H1 (cell line): ENCODE data around the gene PSMA2. TPM values are rescaled to one million over a fixed set of nuclear protein-coding genes. Genes with fewer than 3 reads are reported as not detected.

ENCODE experiments used
- CTCF ChIA-PET: fragments of 300-600 bp; sonication (Branson Sonifier 250); formaldehyde crosslinking; loops from one replicate; lab custom pipeline; 2021; ENCODE audit not compliant: partially characterized antibody; lab: Charles Lee
- POLR2A ChIA-PET: fragments of 300-600 bp; sonication (Branson Sonifier 250); formaldehyde crosslinking; loops from one replicate; lab custom pipeline; 2021; ENCODE audit warnings: inconsistent platforms; ENCODE audit not compliant: partially characterized antibody; lab: Charles Lee
- DNase-seq, 2 experiments: peaks; one replicate each; pipeline versions ENCODE4 v3.0.0 to v3.0.0-alpha.2; 2010 to 2022; ENCODE audit warnings: low spot score in 2 of 2, low read depth in 1 of 2, mixed read lengths in 1 of 2
- FAIRE-seq: peaks from 2 replicates; lab custom pipeline; 2011; peaks lifted over from hg19 to GRCh38; lab: Jason Lieb, UNC
- H2AFZ ChIP-seq: 2 replicates; pipeline ENCODE4 v1.8.1; 2012; ENCODE audit warnings: low read length, inconsistent platforms
- H2AK5ac ChIP-seq: 2 replicates; pipeline ENCODE4 v1.6.1; 2013; ENCODE audit warnings: low read depth, low read length
- H2BK120ac ChIP-seq: replicated peaks from 2 replicates; pipeline ENCODE3; 2013; ENCODE audit warnings: low read depth, low read length, inconsistent platforms
- H2BK12ac ChIP-seq: 2 replicates; pipeline ENCODE4 v1.6.1; 2013; ENCODE audit warnings: low read depth, low read length
- H2BK15ac ChIP-seq: 2 replicates; pipeline ENCODE4 v1.6.1; 2013; ENCODE audit warnings: low read length
- H2BK20ac ChIP-seq: 2 replicates; pipeline ENCODE4 v1.6.1; 2013; ENCODE audit warnings: low read length
- H2BK5ac ChIP-seq: 2 replicates; pipeline ENCODE4 v1.6.1; 2013; ENCODE audit warnings: low read depth, low read length
- H3K14ac ChIP-seq: 2 replicates; pipeline ENCODE4 v1.6.1; 2013; ENCODE audit warnings: inconsistent platforms; ENCODE audit not compliant: insufficient read length
- H3K18ac ChIP-seq: 2 replicates; pipeline ENCODE4 v1.6.1; 2013; ENCODE audit warnings: low read length; ENCODE audit errors: extremely low read depth
- H3K23ac ChIP-seq: 2 replicates; pipeline ENCODE4 v1.6.1; 2013; ENCODE audit warnings: inconsistent platforms; ENCODE audit not compliant: insufficient read length
- H3K23me2 ChIP-seq: 2 replicates; pipeline ENCODE4 v1.6.1; 2013; ENCODE audit warnings: low read depth, low read length
- H3K27ac ChIP-seq: 2 replicates; pipeline ENCODE4 v1.6.1; 2011; ENCODE audit warnings: low read depth, low read length, inconsistent platforms
- H3K27me3 ChIP-seq, 4 experiments: replicated peaks in 1 of 4; 1 replicate in 1 of 4; 2 replicates in 3 of 4; pipeline versions ENCODE4 v1.6.1 to v1.8.1; 2011 to 2013; ENCODE audit warnings: low read length in 3 of 4, mild to moderate bottlenecking in 3 of 4, inconsistent platforms in 2 of 4, mixed read lengths in 2 of 4, moderate library complexity in 1 of 4; ENCODE audit not compliant: control insufficient read depth in 3 of 4, insufficient read depth in 3 of 4; ENCODE audit errors: extremely low read depth in 1 of 4
- H3K36me3 ChIP-seq, 4 experiments: 2 replicates each; pipeline versions ENCODE4 v1.6.1 to v1.8.1; 2011 to 2013; ENCODE audit warnings: mild to moderate bottlenecking in 4 of 4, low read length in 3 of 4, moderate library complexity in 2 of 4, control low read depth in 1 of 4, inconsistent platforms in 1 of 4; ENCODE audit not compliant: insufficient read depth in 4 of 4, control insufficient read depth in 2 of 4
- H3K4ac ChIP-seq: replicated peaks from 2 replicates; pipeline ENCODE3; 2013; ENCODE audit warnings: low read length, low read depth, mixed read lengths, inconsistent platforms; ENCODE audit not compliant: insufficient read length
- H3K4me1 ChIP-seq, 4 experiments: replicated peaks in 1 of 4; 1 replicate in 1 of 4; 2 replicates in 3 of 4; pipeline versions ENCODE4 v1.6.1 to v1.8.1; 2011 to 2013; ENCODE audit warnings: low read length in 3 of 4, inconsistent platforms in 2 of 4, mixed read lengths in 1 of 4; ENCODE audit not compliant: insufficient read depth in 4 of 4, control insufficient read depth in 3 of 4
- H3K4me2 ChIP-seq, 2 experiments: 2 replicates each; pipeline versions ENCODE4 v1.6.1 to v1.8.1; 2011 to 2013; ENCODE audit warnings: low read depth in 2 of 2, low read length in 2 of 2, control low read depth in 1 of 2, inconsistent platforms in 1 of 2, mild to moderate bottlenecking in 1 of 2; ENCODE audit not compliant: insufficient read depth in 1 of 2
- H3K4me3 ChIP-seq, 4 experiments: fragments of 200-600, 300-600 bp in 1 of 4; sonication (generic), shearing (Covaris generic), sonication (Bioruptor Twin) in 1 of 4; 2 replicates each; pipeline versions ENCODE4 v1.5.1 to v1.8.1; 2011 to 2016; ENCODE audit warnings: low read length in 4 of 4, low read depth in 3 of 4, control low read depth in 2 of 4, inconsistent platforms in 2 of 4, mild to moderate bottlenecking in 2 of 4, mixed read lengths in 1 of 4, moderate library complexity in 1 of 4; ENCODE audit not compliant: insufficient read depth in 2 of 4; ENCODE audit errors: extremely low read depth in 1 of 4
- H3K56ac ChIP-seq: replicated peaks from 2 replicates; pipeline ENCODE3; 2013; ENCODE audit warnings: low read depth, mild to moderate bottlenecking, mixed read lengths, low read length, inconsistent platforms; ENCODE audit not compliant: insufficient read length
- H3K79me1 ChIP-seq: 2 replicates; pipeline ENCODE4 v1.6.1; 2013; ENCODE audit warnings: low read depth, low read length, control low read depth
- H3K79me2 ChIP-seq, 2 experiments: 2 replicates each; pipeline versions ENCODE4 v1.6.1 to v1.8.1; 2012 to 2013; ENCODE audit warnings: low read length in 2 of 2, mild to moderate bottlenecking in 2 of 2, inconsistent platforms in 1 of 2; ENCODE audit not compliant: insufficient read depth in 2 of 2, control insufficient read depth in 1 of 2
- H3K9ac ChIP-seq, 4 experiments: replicated peaks in 1 of 4; 1 replicate in 1 of 4; 2 replicates in 3 of 4; pipeline versions ENCODE4 v1.6.1 to v1.8.1; 2011 to 2013; ENCODE audit warnings: low read depth in 3 of 4, low read length in 3 of 4, control low read depth in 2 of 4, mild to moderate bottlenecking in 2 of 4, moderate library complexity in 2 of 4, inconsistent platforms in 1 of 4; ENCODE audit errors: extremely low read depth in 1 of 4
- H3K9me3 ChIP-seq, 2 experiments: 2 replicates each; pipeline versions ENCODE4 v1.6.1 to v1.8.1; 2012 to 2013; ENCODE audit warnings: mild to moderate bottlenecking in 2 of 2, moderate library complexity in 2 of 2, control low read depth in 1 of 2, inconsistent platforms in 1 of 2, low read depth in 1 of 2, low read length in 1 of 2, mixed read lengths in 1 of 2; ENCODE audit not compliant: insufficient read depth in 2 of 2
- H4K20me1 ChIP-seq, 2 experiments: replicated peaks in 1 of 2; 2 replicates each; pipeline versions ENCODE3 to v1.8.1; 2011 to 2013; ENCODE audit warnings: inconsistent platforms in 2 of 2, low read length in 2 of 2, mild to moderate bottlenecking in 1 of 2; ENCODE audit not compliant: insufficient read depth in 2 of 2, control insufficient read depth in 1 of 2
- H4K5ac ChIP-seq: 2 replicates; pipeline ENCODE4 v1.6.1; 2013; ENCODE audit warnings: low read length, low read depth, mixed read lengths, inconsistent platforms; ENCODE audit not compliant: insufficient read length
- H4K8ac ChIP-seq: 2 replicates; pipeline ENCODE4 v1.8.0; 2013; ENCODE audit warnings: mild to moderate bottlenecking, moderate library complexity, low read length, inconsistent platforms; ENCODE audit not compliant: insufficient read depth; ENCODE audit errors: extremely low read depth
- H4K91ac ChIP-seq: replicated peaks from 2 replicates; pipeline ENCODE3; 2013; ENCODE audit warnings: low read length, mixed read lengths, inconsistent platforms; ENCODE audit not compliant: insufficient read length
- CTBP2 ChIP-seq: IDR thresholded peaks from 2 replicates; pipeline ENCODE4 v1.7.0; 2011; ENCODE audit warnings: borderline replicate concordance, mild to moderate bottlenecking, moderate library complexity, mixed read lengths, low read length; ENCODE audit not compliant: insufficient read depth, insufficient read length
- HDAC6 ChIP-seq: IDR thresholded peaks from one replicate; pipeline ENCODE4 v1.7.1; 2012; ENCODE audit warnings: low read depth, mild to moderate bottlenecking, inconsistent platforms, low read length, moderate library complexity
- NANOG ChIP-seq: IDR thresholded peaks from 2 replicates; pipeline ENCODE4 v1.6.1; 2011; ENCODE audit warnings: low read length, low read depth, mild to moderate bottlenecking, inconsistent platforms; ENCODE audit not compliant: insufficient read depth, poor library complexity, severe bottlenecking
- RXRA ChIP-seq: IDR thresholded peaks from 2 replicates; pipeline ENCODE4 v1.6.1; 2011; ENCODE audit warnings: low read depth, mild to moderate bottlenecking, low read length, moderate library complexity; ENCODE audit not compliant: insufficient read depth
- SIN3A ChIP-seq, 2 experiments: IDR thresholded peaks in 1 of 2; conservative IDR thresholded peaks in 1 of 2; 2 replicates each; pipeline ENCODE4 v1.6.1; 2011 to 2012; ENCODE audit warnings: low read length in 2 of 2, improper control_type of control experiment in 1 of 2, low read depth in 1 of 2, mild to moderate bottlenecking in 1 of 2
- TEAD4 ChIP-seq: IDR thresholded peaks from 2 replicates; pipeline ENCODE4 v1.6.1; 2012; ENCODE audit warnings: low read depth, low read length, inconsistent platforms, mixed read lengths
- WGBS, 2 experiments: shearing (Covaris generic) in 1 of 2; methylation state at CpG; one replicate each; pipeline versions ENCODE4 v1.1.6 to v1.1.7; 2013 to 2015; ENCODE audit warnings: low lambda C conversion rate in 2 of 2, mixed read lengths in 2 of 2, inconsistent platforms in 1 of 2, low coverage in 1 of 2, missing lambda C conversion rate in 1 of 2; ENCODE audit not compliant: insufficient replicate concordance in 2 of 2, insufficient coverage in 1 of 2, insufficient read length in 1 of 2; ENCODE audit errors: extremely low coverage in 1 of 2, missing lambda C conversion rate in 1 of 2; 5-methylcytosine and 5-hydroxymethylcytosine counted together
- polyA plus RNA-seq, 7 experiments: library from polyadenylated mRNA; depleted of rRNA in 3 of 7; stranded (reverse) in 5 of 7; unstranded in 2 of 7; fragments of >200 nt in 5 of 7; fragments of 200-250 nt in 2 of 7; gene quantifications; 1 replicate in 5 of 7; 2 replicates in 1 of 7; 4 replicates in 1 of 7; pipeline versions ENCODE4 v1.2.1 to v1.2.3, GENCODE V29; 2011 to 2013; ENCODE audit warnings: missing spikeins in 2 of 7, mixed read lengths in 2 of 7
- total RNA-seq: library from RNA; stranded (reverse); fragmentation: NEBNext Ultra II Directional; extraction: Animal tissue kit (Norgen Biotek cat#: 25700); gene quantifications from 2 replicates; pipeline ENCODE4 v1.2.1, GENCODE V29; 2021
- TF ChIP-seq, protein P1 (sequence below): IDR thresholded peaks from 2 replicates; pipeline ENCODE4 v1.6.1; 2011; ENCODE audit warnings: low read length, improper control_type of control experiment

PSMA2 gene
- total and polyA plus RNA-seq, 2 of the 8 experiments (the other 6 are each of a cell fraction or from before 2014, with no cell fraction given): 211 to 259 TPM

DNA sequence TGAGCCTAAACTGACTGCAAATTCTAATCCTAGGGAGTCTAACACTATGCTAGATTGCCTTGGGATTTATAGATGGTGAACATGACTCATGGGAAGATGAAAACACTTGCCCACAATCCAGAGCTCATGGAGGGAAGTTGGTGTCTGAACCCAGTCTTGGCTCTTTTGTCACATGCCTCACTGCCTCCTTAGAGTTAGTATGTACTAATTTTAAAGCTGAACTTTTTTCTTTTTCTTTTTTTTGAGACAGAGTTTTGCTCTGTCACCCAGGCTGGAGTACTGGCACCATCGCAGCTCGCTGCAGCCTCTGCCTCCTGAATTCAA, 14.6 kb upstream of the PSMA2 start:
- WGBS, 2 experiments: 93% methylated on average over 2 of the region's 2 CpGs; no CpG with 5 or more reads in 1 of the 2 experiments
- no peak overlapping the region for H2AFZ ChIP-seq
- H3K9me3 ChIP-seq: no peaks in the 10 kb centered on the region
- H3K79me1 ChIP-seq: no peaks in the 10 kb centered on the region
- H2BK5ac ChIP-seq: no peak overlapping the region
- TF ChIP-seq, protein P1, sequence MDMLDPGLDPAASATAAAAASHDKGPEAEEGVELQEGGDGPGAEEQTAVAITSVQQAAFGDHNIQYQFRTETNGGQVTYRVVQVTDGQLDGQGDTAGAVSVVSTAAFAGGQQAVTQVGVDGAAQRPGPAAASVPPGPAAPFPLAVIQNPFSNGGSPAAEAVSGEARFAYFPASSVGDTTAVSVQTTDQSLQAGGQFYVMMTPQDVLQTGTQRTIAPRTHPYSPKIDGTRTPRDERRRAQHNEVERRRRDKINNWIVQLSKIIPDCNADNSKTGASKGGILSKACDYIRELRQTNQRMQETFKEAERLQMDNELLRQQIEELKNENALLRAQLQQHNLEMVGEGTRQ: no peak
- TF ChIP-seq TEAD4 (no peak), HDAC6 (no peak), SIN3A (conservative IDR thresholded peaks at IDR 0.05 in 1 of 2, IDR thresholded peaks at IDR 0.05 in 1 of 2; ENCODE audit: low read depth in 1 of 2, low read length in 2 of 2) (no peak), RXRA (no peak), NANOG (no peak), CTBP2 (no peak)
- TF ChIP-seq, all 59 proteins: peak for 0
- no peak overlapping the region for H2AK5ac ChIP-seq
- H3K27me3 ChIP-seq: no peaks in the 10 kb centered on the region
- no peak for DNase-seq
- H4K5ac ChIP-seq: no peak overlapping the region
- H2BK120ac ChIP-seq: no peak overlapping the region
- POLR2A ChIA-PET: interaction anchor here (1.0 kb wide), 1 partner anchor 28 kb away, joined by 3 read pairs; no protein-coding TSS in a partner anchor
- no peak overlapping the region for H3K18ac ChIP-seq
- H3K14ac ChIP-seq: no peak overlapping the region
- no peak overlapping the region for H3K4me2 ChIP-seq
- H3K4ac ChIP-seq: no peak overlapping the region
- no peaks in the 10 kb centered on the region for H3K36me3 ChIP-seq
- H2BK15ac ChIP-seq: no peak overlapping the region
- no peak overlapping the region for H3K9ac ChIP-seq
- no peak overlapping the region for H3K27ac ChIP-seq
- FAIRE-seq: no peak
- no peaks in the 10 kb centered on the region for H3K4me1 ChIP-seq
- no peaks in the 10 kb centered on the region for H4K20me1 ChIP-seq
- no peak overlapping the region for H4K8ac ChIP-seq
- H4K91ac ChIP-seq: no peak overlapping the region
- H2BK12ac ChIP-seq: no peak overlapping the region
- CTCF ChIA-PET: interaction anchor here (0.6 to 1.5 kb wide), 5 partner anchors 14 to 682 kb away, joined by 3 to 8 read pairs (median 4); no protein-coding TSS in a partner anchor
- no peak overlapping the region for H2BK20ac ChIP-seq
- H3K79me2 ChIP-seq: no peaks in the 10 kb centered on the region
- no peak overlapping the region for H3K23ac ChIP-seq
- H3K23me2 ChIP-seq: no peaks in the 10 kb centered on the region; the same call in 1 of the 2 replicates
- H3K56ac ChIP-seq: no peak overlapping the region
- H3K4me3 ChIP-seq: no peak overlapping the region
